Measurements from ENCODE around the gene ZNF740. TPM values are rescaled to one million over a fixed set of nuclear protein-coding genes. Genes with fewer than 3 reads are reported as not detected.
A peak's percentile ranks its signal among the peaks of the same experiment; 100 is the strongest.

The ZNF740 gene, protein sequence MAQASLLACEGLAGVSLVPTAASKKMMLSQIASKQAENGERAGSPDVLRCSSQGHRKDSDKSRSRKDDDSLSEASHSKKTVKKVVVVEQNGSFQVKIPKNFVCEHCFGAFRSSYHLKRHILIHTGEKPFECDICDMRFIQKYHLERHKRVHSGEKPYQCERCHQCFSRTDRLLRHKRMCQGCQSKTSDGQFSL
- polyA plus RNA-seq (2013, experiment 1 of 4): 53.1 TPM
- polyA plus RNA-seq (2013, experiment 2 of 4): 62.0 TPM
- polyA plus RNA-seq (2013, experiment 3 of 4): 36.8 TPM
- polyA plus RNA-seq (2013, experiment 4 of 4): 43.9 TPM

DNA sequence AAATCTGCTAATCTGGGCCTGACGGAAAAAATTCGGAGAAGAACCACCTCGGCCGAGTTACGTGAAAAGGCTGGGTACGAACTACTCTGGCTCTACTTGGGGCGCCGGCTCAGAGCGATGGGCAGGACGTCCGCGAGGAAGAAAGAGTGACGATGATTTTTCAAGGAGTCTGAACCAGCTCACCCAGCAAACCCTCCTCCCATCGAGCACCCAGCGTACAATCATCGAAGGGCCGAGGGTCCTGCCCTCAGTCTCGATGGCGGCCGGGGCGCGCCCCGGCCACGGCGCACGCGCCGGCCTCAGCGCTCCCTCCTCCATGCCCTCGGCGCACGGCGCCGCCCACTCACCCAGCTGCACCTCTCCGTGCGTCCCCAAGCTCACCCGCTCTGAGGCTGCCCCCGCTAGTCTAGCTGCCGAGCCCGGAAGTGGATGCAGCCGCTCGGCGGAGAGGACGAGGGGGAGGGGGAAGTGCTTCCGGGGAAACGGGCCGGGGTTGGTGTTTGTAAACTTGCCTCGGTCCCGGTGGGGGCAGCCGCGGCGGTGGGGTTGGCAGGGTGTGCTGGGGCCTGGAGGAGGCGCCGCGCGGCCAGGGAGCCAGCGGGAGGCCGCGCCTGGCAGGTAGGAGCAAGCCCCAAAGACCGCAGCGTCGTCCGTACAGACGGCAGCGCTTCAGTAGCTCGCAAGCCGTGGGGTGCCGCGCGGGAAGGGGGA, at the start of gene ZNF740, which contains the start of gene CSAD:
ZNF740 (plus strand) TSS at position 503 of the 711 bp plus-strand sequence. CDS start 1,262 bp downstream, outside the sequence.
CSAD (minus strand) TSS at position 706 of the 711 bp plus-strand sequence. CDS start 7,455 bp downstream, outside the sequence.
- 1% methylated on average over 70 of the region's 70 CpGs for WGBS, 2 experiments
- Histone ChIP-seq H3K9me3 (ENCODE audit: control insufficient read depth, low read length) (no peaks in the 10 kb centered on the region), H3K36me3 (ENCODE audit: control insufficient read depth, insufficient read depth, low read length) (peaks cover 22% of the 10 kb centered on the region), H3K27ac (ENCODE audit: insufficient read depth, low read depth, low read length, poor library complexity, severe bottlenecking) (peak within 1 kb of the TSS; percentile 97), H3K27me3 (ENCODE audit: control insufficient read depth, insufficient read depth, low read length, poor library complexity, severe bottlenecking) (no peaks in the 10 kb centered on the region), H3K4me3 (ENCODE audit: insufficient read depth, low read depth, low read length) (peak within 1 kb of the TSS; percentile 71), H3K4me1 (ENCODE audit: control insufficient read depth, insufficient read depth, low read length) (peaks cover 26% of the 10 kb centered on the region)

DNA sequence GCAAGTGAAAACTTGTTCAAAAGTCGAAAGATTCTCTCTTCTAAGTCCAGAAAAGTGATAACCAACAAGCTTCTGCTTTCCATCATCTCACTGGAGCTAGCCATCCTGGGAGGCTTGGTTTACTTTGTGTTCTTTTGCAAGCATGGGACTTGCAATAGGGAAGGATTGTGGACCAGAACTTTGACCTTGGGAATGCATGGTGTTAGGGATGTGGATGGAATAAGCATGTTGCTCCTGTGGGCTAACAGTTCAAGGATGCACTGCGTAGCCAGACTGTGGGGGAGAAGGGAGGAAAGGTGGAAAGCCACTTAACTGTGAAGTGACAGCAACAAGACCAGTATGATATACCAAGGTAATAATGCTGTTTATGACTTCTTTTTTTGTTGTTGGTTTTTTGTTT, 48.7 kb upstream of the ZNF740 start:
- Histone ChIP-seq H3K4me1 (ENCODE audit: control insufficient read depth, insufficient read depth, low read length) (no peaks in the 10 kb centered on the region), H3K27ac (ENCODE audit: insufficient read depth, low read depth, low read length, poor library complexity, severe bottlenecking) (no peak overlapping the region), H3K36me3 (ENCODE audit: control insufficient read depth, insufficient read depth, low read length) (no peaks in the 10 kb centered on the region), H3K27me3 (ENCODE audit: control insufficient read depth, insufficient read depth, low read length, poor library complexity, severe bottlenecking) (no peaks in the 10 kb centered on the region), H3K4me3 (ENCODE audit: insufficient read depth, low read depth, low read length) (no peak overlapping the region), H3K9me3 (ENCODE audit: control insufficient read depth, low read length) (no peaks in the 10 kb centered on the region)
- 92% methylated on average over 2 of the region's 2 CpGs for WGBS, 2 experiments

DNA sequence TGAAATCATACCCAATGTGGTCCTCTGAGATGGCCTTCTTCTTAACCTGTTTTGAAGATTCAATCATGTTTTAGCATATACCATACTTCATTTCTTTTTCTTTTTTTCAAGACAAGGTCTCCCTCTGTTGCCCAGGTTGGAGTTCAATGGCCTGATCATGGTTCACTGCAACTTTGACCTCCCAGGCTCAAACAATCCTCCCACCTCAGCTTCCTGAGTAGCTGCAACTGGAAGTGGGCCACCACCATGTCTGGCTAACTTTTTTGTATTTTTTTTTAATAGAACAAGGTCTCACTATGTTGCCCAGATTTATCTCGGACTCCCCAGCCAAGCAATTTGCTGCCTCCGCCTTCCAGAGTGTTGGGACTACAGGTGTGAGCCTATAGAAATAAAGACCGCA, 46.8 kb upstream of the ZNF740 start:
- Histone ChIP-seq H3K4me1 (ENCODE audit: control insufficient read depth, insufficient read depth, low read length) (no peaks in the 10 kb centered on the region), H3K27me3 (ENCODE audit: control insufficient read depth, insufficient read depth, low read length, poor library complexity, severe bottlenecking) (no peaks in the 10 kb centered on the region), H3K27ac (ENCODE audit: insufficient read depth, low read depth, low read length, poor library complexity, severe bottlenecking) (no peak overlapping the region), H3K36me3 (ENCODE audit: control insufficient read depth, insufficient read depth, low read length) (no peaks in the 10 kb centered on the region), H3K4me3 (ENCODE audit: insufficient read depth, low read depth, low read length) (no peak overlapping the region), H3K9me3 (ENCODE audit: control insufficient read depth, low read length) (no peaks in the 10 kb centered on the region)
- WGBS, 2 experiments: 91 to 96% methylated on average over 3 of the region's 3 CpGs

DNA sequence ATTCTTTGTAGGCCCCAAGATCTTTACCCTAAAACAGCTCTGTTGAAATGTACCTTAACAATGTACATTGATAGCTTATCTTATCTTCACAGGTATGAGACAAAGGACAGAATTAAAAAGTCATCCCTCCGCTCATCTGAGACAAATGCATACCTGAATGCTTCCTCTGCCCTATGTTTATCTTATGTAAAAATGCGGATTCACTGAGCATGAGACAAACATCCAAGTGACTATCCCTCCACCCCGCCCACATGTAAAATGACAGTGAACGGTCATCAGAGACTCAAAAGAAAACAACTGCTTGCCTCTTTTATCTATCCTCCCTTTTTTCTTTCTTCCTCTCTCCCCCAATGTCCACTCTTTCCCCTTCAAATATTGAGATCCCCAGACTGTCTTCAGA, 37.2 kb upstream of the ZNF740 start:
- Histone ChIP-seq H3K27me3 (ENCODE audit: control insufficient read depth, insufficient read depth, low read length, poor library complexity, severe bottlenecking) (no peaks in the 10 kb centered on the region), H3K27ac (ENCODE audit: insufficient read depth, low read depth, low read length, poor library complexity, severe bottlenecking) (no peak overlapping the region), H3K4me3 (ENCODE audit: insufficient read depth, low read depth, low read length) (no peak overlapping the region), H3K9me3 (ENCODE audit: control insufficient read depth, low read length) (no peaks in the 10 kb centered on the region), H3K4me1 (ENCODE audit: control insufficient read depth, insufficient read depth, low read length) (no peaks in the 10 kb centered on the region), H3K36me3 (ENCODE audit: control insufficient read depth, insufficient read depth, low read length) (no peaks in the 10 kb centered on the region)
- WGBS, 2 experiments: 81 to 85% methylated on average over 4 of the region's 4 CpGs

DNA sequence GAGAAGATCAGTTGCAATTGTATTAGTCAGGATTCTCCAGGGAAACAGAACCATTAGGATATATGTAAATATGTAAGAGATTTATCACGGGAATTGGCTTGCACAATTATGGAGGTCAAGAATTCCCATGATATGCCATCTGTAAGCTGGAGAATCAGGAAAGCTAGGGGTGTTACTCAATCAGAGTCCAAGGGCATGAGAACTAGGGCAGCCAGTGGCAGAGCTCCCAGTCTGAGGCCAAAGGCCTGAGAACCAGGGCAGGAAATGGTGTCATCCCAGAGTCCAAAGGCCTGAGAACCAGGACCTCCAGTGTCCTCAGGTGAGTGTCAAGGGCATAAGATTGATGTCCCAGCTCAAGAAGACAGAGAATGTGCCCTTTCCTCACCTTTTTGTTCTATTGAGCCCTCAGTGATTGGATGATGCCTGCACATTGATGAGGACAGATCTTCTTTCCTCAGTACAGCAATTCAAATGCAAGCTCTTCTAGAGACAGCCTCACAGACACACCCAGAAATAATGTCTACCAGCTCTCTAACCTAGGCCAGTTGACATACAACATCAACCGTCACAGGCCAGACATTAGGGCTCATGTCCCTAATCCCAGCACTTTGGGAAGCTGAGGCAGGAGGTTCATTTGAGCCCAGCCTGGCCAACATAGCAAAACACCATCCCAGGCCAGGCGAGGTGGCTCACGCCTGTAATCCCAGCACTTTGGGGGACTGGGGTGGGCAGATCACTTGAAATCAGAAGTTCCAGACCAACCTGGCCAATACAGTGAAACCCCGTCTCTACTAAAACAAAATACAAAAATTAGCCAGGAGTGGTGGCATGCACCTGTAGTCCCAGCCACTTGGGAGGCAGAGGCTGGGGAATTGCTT, 34.9 kb upstream of the ZNF740 start:
- Histone ChIP-seq H3K4me1 (ENCODE audit: control insufficient read depth, insufficient read depth, low read length) (no peaks in the 10 kb centered on the region), H3K36me3 (ENCODE audit: control insufficient read depth, insufficient read depth, low read length) (no peaks in the 10 kb centered on the region), H3K27me3 (ENCODE audit: control insufficient read depth, insufficient read depth, low read length, poor library complexity, severe bottlenecking) (no peaks in the 10 kb centered on the region), H3K4me3 (ENCODE audit: insufficient read depth, low read depth, low read length) (no peak overlapping the region), H3K9me3 (ENCODE audit: control insufficient read depth, low read length) (no peaks in the 10 kb centered on the region), H3K27ac (ENCODE audit: insufficient read depth, low read depth, low read length, poor library complexity, severe bottlenecking) (no peak overlapping the region)
- 91 to 95% methylated on average over 5 of the region's 5 CpGs for whole genome bisulfite sequencing, 2 experiments

DNA sequence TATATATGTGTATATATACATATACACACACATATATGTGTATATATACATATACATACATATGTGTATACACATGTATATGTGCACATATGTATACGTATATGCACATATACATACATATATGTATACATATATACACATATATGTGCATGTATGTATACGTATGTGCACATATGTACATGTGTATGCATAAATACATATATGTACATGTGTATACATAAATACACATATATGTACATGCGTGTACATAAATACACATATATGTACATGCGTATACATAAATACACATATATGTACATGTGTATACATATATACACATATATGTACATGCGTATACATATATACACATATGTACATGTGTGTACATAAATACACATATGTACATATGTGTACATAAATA, 33.3 kb upstream of the ZNF740 start:
- Histone ChIP-seq H3K36me3 (ENCODE audit: control insufficient read depth, insufficient read depth, low read length) (no peaks in the 10 kb centered on the region), H3K4me3 (ENCODE audit: insufficient read depth, low read depth, low read length) (no peak overlapping the region), H3K27me3 (ENCODE audit: control insufficient read depth, insufficient read depth, low read length, poor library complexity, severe bottlenecking) (no peaks in the 10 kb centered on the region), H3K27ac (ENCODE audit: insufficient read depth, low read depth, low read length, poor library complexity, severe bottlenecking) (no peak overlapping the region), H3K9me3 (ENCODE audit: control insufficient read depth, low read length) (no peaks in the 10 kb centered on the region), H3K4me1 (ENCODE audit: control insufficient read depth, insufficient read depth, low read length) (no peaks in the 10 kb centered on the region)
- 85% methylated on average over 2 of the region's 5 CpGs; no CpG with 5 or more reads in 1 of the 2 experiments for WGBS, 2 experiments

DNA sequence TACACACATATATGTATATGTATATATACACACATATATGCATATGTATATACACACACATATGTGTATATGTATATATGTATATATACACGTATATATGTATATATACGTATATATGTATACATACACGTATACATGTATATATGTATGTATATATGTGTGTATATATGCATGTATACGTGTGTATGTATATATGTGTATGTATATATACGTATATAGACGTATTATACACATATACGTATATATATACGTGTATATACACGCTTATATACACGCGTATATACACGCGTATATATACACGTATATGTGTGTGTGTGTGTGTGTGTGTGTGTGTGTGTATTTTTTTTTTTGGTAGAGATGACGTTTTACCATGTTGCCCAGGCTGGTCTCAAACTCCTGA, 32.9 kb upstream of the ZNF740 start:
- Histone ChIP-seq H3K9me3 (ENCODE audit: control insufficient read depth, low read length) (no peaks in the 10 kb centered on the region), H3K4me3 (ENCODE audit: insufficient read depth, low read depth, low read length) (no peak overlapping the region), H3K36me3 (ENCODE audit: control insufficient read depth, insufficient read depth, low read length) (no peaks in the 10 kb centered on the region), H3K27me3 (ENCODE audit: control insufficient read depth, insufficient read depth, low read length, poor library complexity, severe bottlenecking) (no peaks in the 10 kb centered on the region), H3K4me1 (ENCODE audit: control insufficient read depth, insufficient read depth, low read length) (no peaks in the 10 kb centered on the region), H3K27ac (ENCODE audit: insufficient read depth, low read depth, low read length, poor library complexity, severe bottlenecking) (no peak overlapping the region)
- 89 to 100% methylated on average over 3 to 8 of the region's 15 CpGs for WGBS, 2 experiments

DNA sequence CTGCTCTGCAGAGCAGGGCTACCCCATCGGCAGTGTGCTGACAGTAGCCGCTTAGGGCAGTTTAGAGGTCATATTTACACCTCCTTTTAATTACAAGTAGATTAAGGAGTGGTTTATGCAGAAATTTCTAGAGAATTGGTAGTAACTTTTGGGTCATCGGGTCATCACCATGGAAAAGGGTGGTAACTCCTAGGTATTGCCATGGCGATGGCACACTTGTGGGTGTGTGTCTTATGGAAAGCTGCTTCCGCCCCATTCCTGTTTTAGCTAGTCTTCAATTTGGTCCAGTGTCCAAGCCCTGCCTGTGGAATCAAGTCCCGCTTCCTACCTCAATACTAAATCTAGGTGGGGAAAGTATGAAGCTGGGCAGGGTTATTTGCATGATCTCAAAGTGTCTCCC, 29.5 kb upstream of the ZNF740 start:
- no peak overlapping the region for H3K4me3 ChIP-seq (ENCODE audit: insufficient read depth, low read depth, low read length)
- no peaks in the 10 kb centered on the region for H3K4me1 ChIP-seq (ENCODE audit: control insufficient read depth, insufficient read depth, low read length)
- WGBS, 2 experiments: 95 to 99% methylated on average over 4 to 6 of the region's 6 CpGs
- H3K27ac ChIP-seq (ENCODE audit: insufficient read depth, low read depth, low read length, poor library complexity, severe bottlenecking): no peak overlapping the region
- H3K36me3 ChIP-seq (ENCODE audit: control insufficient read depth, insufficient read depth, low read length): no peaks in the 10 kb centered on the region
- no peaks in the 10 kb centered on the region for H3K9me3 ChIP-seq (ENCODE audit: control insufficient read depth, low read length)
- no peaks in the 10 kb centered on the region for H3K27me3 ChIP-seq (ENCODE audit: control insufficient read depth, insufficient read depth, low read length, poor library complexity, severe bottlenecking)

DNA sequence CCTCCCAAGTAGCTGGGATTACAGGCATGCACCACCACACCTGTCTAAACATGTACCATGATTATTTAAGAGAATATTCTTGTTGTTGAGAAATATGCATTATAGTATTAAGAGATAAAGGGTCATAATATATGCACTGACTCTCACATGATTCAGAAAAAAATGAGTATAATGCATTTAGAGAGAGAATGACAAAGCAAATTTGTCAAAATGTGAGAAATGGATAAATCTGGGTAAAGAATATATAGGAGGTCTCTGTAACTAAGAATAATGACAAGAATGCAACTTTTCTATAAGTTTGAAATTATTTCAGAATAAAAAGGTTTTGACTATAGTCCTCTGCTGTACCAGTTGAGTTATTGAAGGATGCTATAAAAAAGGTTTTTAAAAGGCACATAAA, 28.1 kb upstream of the ZNF740 start:
- H3K27ac ChIP-seq (ENCODE audit: insufficient read depth, low read depth, low read length, poor library complexity, severe bottlenecking): no peak overlapping the region
- H3K4me3 ChIP-seq (ENCODE audit: insufficient read depth, low read depth, low read length): no peak overlapping the region
- no peaks in the 10 kb centered on the region for H3K27me3 ChIP-seq (ENCODE audit: control insufficient read depth, insufficient read depth, low read length, poor library complexity, severe bottlenecking)
- no peaks in the 10 kb centered on the region for H3K36me3 ChIP-seq (ENCODE audit: control insufficient read depth, insufficient read depth, low read length)
- H3K9me3 ChIP-seq (ENCODE audit: control insufficient read depth, low read length): no peaks in the 10 kb centered on the region
- H3K4me1 ChIP-seq (ENCODE audit: control insufficient read depth, insufficient read depth, low read length): no peaks in the 10 kb centered on the region
